ENCODE measurements around the gene ZNF169. TPM values are rescaled to one million over a fixed set of nuclear protein-coding genes. Genes with fewer than 3 reads are reported as not detected.
"Not testable (repeated sequence)": the region's sequence is repeated elsewhere in the genome, so short reads cannot be mapped to it uniquely, and the experiment has no call there.

Gene ZNF169
- total RNA-seq, 4 donors from 2014 or later, result 1.00 to 4.7 (median 1.3) TPM

- ATAC-seq (no peak), DNase-seq (no peak)
- TF ChIP-seq CTCF (IDR thresholded peaks at IDR 0.05 in 4 of 5, conservative IDR thresholded peaks at IDR 0.05 in 1 of 5) (no peak), POLR2A (IDR thresholded peaks at IDR 0.05) (no peak)
- intact Hi-C loops (cut with DNase I; ENCODE audit: low total_unique reads), result no loop called here
- in situ Hi-C loops (cut with MboI; ENCODE audit: low sequenced_read_pairs in 4 of 4), result no loop called here
- Histone ChIP-seq H3K4me3 (no peak overlapping the region), H3K27me3 (no peaks in the 10 kb centered on the region), H3K4me1 (peaks cover 0 to 4% of the 10 kb centered on the region in 2 donors), H3K27ac (no peak overlapping the region), H3K9me3 (no peaks in the 10 kb centered on the region), H3K36me3 (no peaks in the 10 kb centered on the region)
Observed at GRCh38 chr9:94270009-94270408, 10.9 kb downstream of the ZNF169 start.

GRCh38 chr9:94277029-94277428 is 17.9 kb downstream of the ZNF169 start:
- H3K4me3 ChIP-seq; H3K27ac ChIP-seq; H3K9me3 ChIP-seq; DNase-seq; H3K27me3 ChIP-seq; H3K4me1 ChIP-seq; in situ Hi-C loops (cut with MboI; ENCODE audit: low sequenced_read_pairs in 4 of 4); intact Hi-C loops (cut with DNase I; ENCODE audit: low total_unique reads); ATAC-seq: not testable (repeated sequence)
- peaks cover 0 to 23% of the 10 kb centered on the region in 2 donors for H3K36me3 ChIP-seq

- Histone ChIP-seq H3K4me3 (no peak overlapping the region), H3K36me3 (peaks cover 0 to 23% of the 10 kb centered on the region in 2 donors), H3K27me3 (no peaks in the 10 kb centered on the region), H3K4me1 (no peaks in the 10 kb centered on the region), H3K9me3 (no peaks in the 10 kb centered on the region), H3K27ac (no peak overlapping the region)
- ATAC-seq, result no peak
- intact Hi-C loops (cut with DNase I; ENCODE audit: low total_unique reads) (no loop called here), in situ Hi-C loops (cut with MboI; ENCODE audit: low sequenced_read_pairs in 4 of 4) (no loop called here)
- DNase-seq, result no peak
- TF ChIP-seq POLR2A (IDR thresholded peaks at IDR 0.05) (no peak), CTCF (IDR thresholded peaks at IDR 0.05 in 4 of 5, conservative IDR thresholded peaks at IDR 0.05 in 1 of 5) (no peak)
Observed at GRCh38 chr9:94277885-94278536, 18.9 kb downstream of the ZNF169 start.

GRCh38 chr9:94280409-94280989 is 21.4 kb downstream of the ZNF169 start:
- Histone ChIP-seq H3K27me3 (no peaks in the 10 kb centered on the region), H3K27ac (no peak overlapping the region), H3K4me3 (no peak overlapping the region), H3K9me3 (no peaks in the 10 kb centered on the region), H3K36me3 (peaks cover 0 to 27% of the 10 kb centered on the region in 2 donors), H3K4me1 (no peaks in the 10 kb centered on the region)
- intact Hi-C loops (cut with DNase I; ENCODE audit: low total_unique reads) (no loop called here), in situ Hi-C loops (cut with MboI; ENCODE audit: low sequenced_read_pairs in 4 of 4) (no loop called here)
- DNase-seq (no peak), ATAC-seq (no peak)
- TF ChIP-seq CTCF (IDR thresholded peaks at IDR 0.05 in 4 of 5, conservative IDR thresholded peaks at IDR 0.05 in 1 of 5), result no peak
- no peak for TF ChIP-seq POLR2A (IDR thresholded peaks at IDR 0.05)

- no peak overlapping the region for H3K4me3 ChIP-seq
- no peak for ATAC-seq
- no peaks in the 10 kb centered on the region for H3K27me3 ChIP-seq
- in situ Hi-C loops (cut with MboI; ENCODE audit: low sequenced_read_pairs in 4 of 4), result no loop called here
- H3K4me1 ChIP-seq, result no peaks in the 10 kb centered on the region
- H3K27ac ChIP-seq, result no peak overlapping the region
- no peak for DNase-seq
- no peak for TF ChIP-seq CTCF (IDR thresholded peaks at IDR 0.05 in 4 of 5, conservative IDR thresholded peaks at IDR 0.05 in 1 of 5)
- H3K36me3 ChIP-seq, result peaks cover 0 to 27% of the 10 kb centered on the region in 2 donors
- H3K9me3 ChIP-seq, result no peaks in the 10 kb centered on the region
- intact Hi-C loops (cut with DNase I; ENCODE audit: low total_unique reads), result no loop called here
Observed at GRCh38 chr9:94281101-94281500, 22.0 kb downstream of the ZNF169 start.

All from gastrocnemius medialis (tissue), 4 donors.